Measurements from ENCODE around the gene GMCL2.

The GMCL2 gene

DNA sequence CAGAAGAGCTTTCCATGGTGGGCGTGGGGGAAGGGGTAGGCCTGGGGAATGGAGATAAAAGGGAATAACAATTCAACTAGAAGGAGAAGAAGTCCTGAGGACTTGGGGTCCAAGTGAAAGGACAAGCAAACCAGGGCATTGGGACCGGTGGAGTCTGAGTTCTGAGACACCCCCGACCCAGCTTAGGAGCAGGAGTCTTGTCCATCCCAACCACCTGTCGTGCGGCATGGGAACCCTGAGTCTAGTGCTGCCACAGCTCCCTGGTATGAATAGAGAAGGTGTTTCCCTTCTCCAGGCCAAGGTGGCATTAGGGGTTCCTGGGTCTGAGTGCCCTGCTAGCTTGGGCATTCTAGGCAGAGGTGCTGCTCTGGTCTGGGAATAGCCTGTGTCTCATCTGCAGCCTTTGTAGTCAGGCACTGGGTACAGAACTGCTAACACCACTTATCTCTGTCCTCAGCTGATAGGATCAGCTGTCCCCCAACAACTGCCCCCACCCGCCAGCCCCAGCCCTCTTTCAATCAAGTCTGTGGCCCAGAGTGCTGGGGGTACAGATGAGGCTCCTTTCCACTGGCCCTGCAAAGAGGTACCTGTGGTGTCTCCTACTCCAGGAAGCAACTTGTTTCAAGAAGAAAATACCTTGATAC lies 27.1 kb upstream of the GMCL2 start:
- FAIRE-seq = no peak
- TF ChIP-seq POLR2A (IDR thresholded peaks at IDR 0.05; ENCODE audit: low read depth, low read length) = no peak
- no peak for DNase-seq (ENCODE audit: insufficient read length, low spot score)

DNA sequence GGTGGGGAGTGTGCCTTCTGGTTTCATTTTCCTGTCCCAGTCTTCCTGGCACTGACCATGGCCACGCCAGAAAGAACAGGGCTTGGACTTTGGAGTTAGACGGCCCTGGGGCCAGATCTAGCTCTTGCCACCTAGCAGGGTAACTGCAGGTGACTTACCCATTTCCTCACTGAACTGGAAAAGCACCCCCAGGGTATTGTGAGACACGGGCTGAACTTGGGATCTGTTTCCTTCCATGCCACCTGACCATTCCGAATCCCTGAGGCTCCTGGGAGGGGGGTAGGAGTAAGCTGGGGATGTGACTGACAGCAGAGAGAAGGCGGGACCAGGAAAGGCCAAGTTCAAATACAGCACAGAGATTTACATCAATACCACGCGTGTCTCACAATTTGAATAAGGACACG lies 26.6 kb upstream of the GMCL2 start:
- TF ChIP-seq POLR2A (IDR thresholded peaks at IDR 0.05; ENCODE audit: low read depth, low read length) = no peak
- DNase-seq (ENCODE audit: insufficient read length, low spot score) (no peak), FAIRE-seq (no peak)

DNA sequence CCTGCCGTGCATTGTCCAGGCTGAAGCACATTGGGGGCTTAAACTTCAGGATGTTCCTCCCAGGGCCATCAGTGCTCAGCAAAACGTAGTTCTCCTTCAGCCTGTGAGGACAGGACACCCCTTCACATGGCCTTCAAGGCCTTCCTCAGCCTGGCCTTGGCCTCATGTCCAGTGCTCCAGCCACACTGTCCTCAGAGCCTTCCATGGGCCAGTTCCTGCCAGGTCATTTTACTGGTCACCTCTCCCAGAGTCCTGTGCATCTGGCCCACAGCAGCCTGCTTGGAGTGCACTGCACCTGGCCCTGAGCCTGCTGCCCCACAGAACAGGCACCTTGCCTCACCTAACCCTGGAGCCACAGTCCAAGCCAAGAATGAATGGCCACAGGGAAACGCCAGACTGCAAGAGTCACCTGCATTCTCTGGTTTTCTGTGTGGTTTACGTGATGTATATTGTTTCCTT lies 25.9 kb upstream of the GMCL2 start:
- DNase-seq (ENCODE audit: insufficient read length, low spot score) = no peak
- no peak for TF ChIP-seq POLR2A (IDR thresholded peaks at IDR 0.05; ENCODE audit: low read depth, low read length)
- no peak for FAIRE-seq

DNA sequence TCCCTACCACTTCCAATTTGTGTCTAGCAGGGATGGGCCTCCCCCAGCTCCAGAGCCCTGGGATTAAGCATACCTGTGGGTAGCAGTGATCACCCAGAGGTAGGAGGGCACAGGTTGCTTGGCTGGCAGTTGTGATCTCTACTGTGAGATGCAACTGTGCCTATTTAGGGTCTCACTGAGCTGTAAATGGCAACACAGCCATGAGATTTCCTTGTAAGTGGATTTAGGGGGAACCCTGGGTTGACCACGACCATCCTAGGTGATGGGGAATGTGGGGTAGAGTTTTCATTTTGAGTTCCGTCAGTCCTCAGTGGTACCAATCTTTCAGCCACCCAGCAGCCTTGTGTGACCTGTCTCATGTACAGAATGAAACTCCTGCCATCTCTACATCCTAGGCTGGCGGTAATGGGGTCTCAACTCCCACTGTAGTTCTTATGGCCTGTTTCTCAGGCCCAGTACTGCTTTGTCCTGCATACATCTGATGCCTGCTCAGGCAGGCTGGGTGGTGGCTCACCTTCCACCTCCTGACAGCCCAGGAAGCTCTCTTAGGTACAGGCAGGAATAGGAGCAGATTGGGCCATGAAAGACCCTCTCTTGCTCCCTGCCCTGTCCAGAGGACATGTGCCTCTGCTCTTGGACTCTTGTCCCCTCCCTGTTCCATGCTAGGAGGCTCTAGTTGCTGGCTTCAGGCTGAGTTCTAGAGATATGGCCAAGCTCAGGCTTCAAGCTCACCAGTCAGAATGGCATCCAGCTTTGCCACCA lies 25.3 kb upstream of the GMCL2 start:
- no peak for DNase-seq (ENCODE audit: insufficient read length, low spot score)
- no peak for FAIRE-seq
- no peak for TF ChIP-seq POLR2A (IDR thresholded peaks at IDR 0.05; ENCODE audit: low read depth, low read length)

DNA sequence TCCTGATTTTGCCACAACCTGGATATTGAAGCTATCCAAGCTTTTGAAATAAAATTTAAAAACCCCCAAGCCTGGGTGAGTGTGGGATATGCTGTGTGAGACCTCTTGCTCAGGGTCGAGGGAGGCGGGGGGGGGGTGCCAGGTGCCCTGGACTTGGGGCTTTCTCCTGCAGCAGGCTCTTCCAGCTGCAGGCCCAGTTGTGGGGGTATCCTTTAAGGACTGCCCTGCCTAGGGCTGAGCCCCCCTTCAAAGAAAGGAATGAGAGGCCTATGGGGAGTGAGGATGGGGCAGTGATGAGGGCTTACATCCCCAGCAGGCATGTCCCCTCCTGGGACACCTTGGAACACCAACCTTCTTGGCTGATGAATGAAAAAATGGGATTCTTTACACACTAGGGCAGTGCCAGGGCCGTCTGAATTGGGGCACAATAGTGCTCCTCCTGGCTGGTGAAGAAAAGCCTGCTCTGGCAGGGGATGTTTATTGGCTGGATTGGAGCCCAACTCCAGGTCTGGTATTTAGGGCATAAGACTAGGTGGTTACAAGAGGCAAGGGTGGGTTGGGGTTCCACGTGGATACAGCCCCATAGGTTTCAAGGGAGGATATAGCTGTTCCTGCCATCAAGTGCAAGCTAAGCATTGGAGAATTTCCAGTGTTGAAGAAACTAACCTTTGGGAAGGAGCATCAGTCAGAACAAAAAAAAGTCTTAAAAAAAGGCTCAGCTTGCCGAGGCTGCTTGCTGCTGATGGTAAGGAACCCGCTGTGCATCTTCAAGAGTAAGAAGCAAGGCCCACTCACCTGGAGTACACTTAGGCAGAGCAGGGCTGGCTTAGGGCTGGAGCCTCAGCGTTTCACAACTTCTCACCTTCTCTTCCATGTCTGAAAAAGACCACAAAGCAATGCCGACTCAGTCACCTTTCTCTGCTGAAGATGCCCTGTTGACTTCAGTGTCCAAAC lies 24.2 kb upstream of the GMCL2 start:
- no peak for TF ChIP-seq POLR2A (IDR thresholded peaks at IDR 0.05; ENCODE audit: low read depth, low read length)
- DNase-seq (ENCODE audit: insufficient read length, low spot score) = no peak
- FAIRE-seq = no peak

DNA sequence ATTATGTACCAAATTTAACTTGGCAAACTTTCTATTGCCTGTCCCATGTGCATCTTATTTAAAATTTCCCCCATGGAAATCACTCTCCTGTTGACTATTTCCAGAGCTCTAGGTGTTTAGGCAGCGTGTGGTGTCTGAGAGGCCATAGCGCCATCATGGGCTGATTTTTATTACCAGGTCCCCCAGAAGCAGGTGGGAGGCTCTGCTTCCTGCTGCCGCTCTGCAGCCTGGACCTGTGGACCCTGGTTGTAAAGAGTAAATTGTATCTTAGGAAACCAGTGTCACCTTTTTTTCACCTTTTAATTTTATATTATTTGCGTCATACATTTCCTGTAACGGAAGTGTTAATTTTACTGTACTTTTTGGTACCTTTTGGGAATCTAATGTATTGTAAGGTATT lies 23.5 kb upstream of the GMCL2 start:
- DNase-seq (ENCODE audit: insufficient read length, low spot score) (no peak), FAIRE-seq (no peak)
- TF ChIP-seq POLR2A (IDR thresholded peaks at IDR 0.05; ENCODE audit: low read depth, low read length) = no peak

DNA sequence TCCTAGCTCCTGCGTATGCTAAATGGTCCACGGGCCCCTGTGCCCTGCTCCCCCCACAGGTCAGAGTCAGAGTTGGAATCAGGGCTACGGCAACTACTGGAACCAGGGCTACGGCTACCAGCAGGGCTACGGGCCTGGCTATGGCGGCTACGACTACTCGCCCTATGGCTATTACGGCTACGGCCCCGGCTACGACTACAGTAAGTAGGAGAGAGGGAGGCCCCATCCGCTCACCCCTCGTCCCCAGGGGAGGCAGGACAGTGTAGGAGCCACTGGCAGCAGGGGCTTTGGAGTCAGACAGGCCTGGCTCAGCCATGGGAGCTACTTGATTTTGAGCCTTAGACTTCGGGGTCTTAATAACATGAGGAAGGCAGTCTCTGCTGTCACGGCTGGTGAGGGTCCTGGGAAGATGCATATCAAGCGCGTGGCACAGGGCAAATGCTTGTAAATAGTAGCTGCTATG lies 22.9 kb upstream of the GMCL2 start:
- FAIRE-seq = no peak
- TF ChIP-seq POLR2A (IDR thresholded peaks at IDR 0.05; ENCODE audit: low read depth, low read length) = no peak
- DNase-seq (ENCODE audit: insufficient read length, low spot score) = no peak

DNA sequence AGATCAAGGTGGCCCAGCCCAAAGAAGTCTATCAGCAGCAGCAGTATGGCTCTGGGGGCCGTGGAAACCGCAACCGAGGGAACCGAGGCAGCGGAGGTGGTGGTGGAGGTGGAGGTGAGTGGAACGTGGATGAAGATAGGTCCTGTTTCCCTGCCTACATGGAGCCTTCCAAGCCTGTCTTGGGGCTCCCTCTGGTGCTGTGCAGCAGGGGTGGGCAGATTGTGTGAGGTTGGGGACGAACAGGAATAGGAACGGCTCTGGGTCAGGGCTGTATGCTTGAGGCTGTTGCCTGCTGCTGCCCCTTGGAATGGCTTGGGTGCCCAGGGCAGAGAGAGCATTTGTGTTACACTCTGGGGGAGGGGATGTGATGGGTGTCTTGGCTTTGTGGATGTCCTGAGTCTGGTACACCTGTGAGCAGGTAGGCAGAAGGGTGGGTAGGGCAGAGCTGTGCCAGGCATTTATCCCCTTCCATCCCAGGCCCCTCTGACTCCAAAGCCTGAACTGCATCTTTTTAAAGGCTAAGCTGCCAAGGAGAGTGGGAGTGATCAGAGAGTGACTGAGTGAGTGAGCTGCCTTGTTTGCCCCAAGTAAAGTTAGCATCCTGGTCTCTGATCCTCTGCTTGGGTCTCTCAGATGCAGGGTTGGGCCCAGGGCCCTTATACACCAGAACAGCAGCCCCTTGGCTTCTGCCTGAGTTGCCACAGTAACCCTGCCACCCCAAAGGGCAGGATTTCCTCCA lies 22.3 kb upstream of the GMCL2 start:
- no peak for DNase-seq (ENCODE audit: insufficient read length, low spot score)
- no peak for TF ChIP-seq POLR2A (IDR thresholded peaks at IDR 0.05; ENCODE audit: low read depth, low read length)
- no peak for FAIRE-seq

DNA sequence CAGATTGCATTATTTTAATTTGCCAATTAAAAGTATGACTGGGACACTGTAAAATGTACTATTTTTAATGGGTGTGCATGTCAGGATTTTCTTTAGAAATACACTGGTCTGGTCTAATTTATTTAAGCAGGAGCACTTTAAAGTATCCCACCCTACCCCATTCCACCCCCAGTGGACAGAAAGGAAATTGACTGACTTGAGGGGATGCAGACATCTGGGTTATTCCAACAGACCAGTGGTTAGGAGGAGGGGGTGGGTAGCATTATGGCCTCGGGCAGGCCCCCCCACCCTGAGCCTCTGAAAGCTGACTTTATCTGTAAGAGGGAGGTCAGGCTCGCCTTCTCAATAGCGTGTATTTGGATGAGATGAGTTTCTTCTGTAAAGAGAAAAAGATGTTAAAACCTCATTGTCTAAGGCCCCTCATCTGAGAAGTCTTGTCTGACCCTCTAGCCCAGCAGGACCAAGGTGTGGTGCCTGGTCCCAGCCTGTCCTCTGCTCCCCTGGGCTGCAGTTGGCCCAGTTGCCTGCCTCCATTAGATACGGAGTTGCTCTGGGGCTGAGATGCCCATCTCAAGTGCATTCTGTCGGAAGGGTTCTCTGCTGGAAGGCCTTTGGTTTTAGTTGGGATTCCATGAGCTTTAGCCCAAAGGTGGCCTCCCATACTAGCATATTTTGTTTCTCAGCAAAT lies 21.5 kb upstream of the GMCL2 start:
- DNase-seq (ENCODE audit: insufficient read length, low spot score) = no peak
- FAIRE-seq = no peak
- TF ChIP-seq POLR2A (IDR thresholded peaks at IDR 0.05; ENCODE audit: low read depth, low read length) = no peak

DNA sequence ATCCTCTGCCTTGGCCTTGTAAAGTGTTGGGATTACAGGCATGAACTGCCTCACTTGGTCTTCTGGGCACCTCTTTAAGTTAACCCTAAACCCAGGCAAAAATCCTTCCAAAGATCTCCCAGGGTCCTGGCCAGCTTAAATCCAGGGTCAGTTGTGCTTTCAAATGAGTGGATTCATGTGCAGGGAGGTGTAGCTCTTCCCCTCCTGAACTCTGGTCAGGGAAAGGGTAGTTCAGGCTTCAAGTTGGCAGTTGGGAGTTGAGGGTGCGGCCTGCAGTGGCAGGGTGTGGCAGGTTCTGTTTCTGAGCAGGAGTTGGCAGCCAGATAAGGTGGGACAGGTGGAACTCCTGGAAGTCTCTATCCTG lies 20.7 kb upstream of the GMCL2 start:
- FAIRE-seq = no peak

DNA sequence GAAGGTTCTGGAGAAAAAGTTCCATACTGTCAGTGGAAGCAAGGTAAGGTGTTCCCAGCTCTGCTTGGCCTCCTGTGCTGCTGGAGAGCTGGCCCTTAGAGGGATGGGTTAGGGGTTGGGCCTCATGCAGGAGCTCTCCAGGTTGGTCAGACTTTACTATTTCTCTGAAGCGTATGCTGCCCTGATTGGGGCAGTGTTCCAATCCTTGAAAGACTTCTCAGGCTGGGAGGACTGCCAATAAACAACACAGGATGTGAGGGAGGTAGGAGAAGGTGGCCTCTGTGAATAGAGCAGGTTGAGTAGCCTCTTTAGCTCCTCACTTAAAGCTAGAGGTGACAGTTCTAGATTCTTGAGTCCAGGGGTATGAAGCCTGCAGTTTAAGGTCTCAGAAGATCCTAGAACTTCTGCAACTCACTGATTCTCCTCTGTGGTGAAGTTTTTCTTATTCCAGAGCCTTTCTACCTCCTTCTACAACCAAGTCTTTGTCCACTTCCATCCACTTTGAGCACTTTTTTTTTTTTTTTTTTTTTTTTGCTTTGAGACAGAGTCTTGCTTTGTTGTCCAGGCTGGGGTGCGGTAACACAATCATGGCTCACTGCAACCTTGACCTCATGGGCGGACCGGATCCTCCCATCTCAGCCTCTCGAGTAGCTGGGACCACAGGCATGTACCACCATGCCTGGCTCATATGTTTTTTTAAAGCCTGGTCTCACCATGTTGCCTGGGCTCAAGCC lies 20.2 kb upstream of the GMCL2 start:
- no peak for FAIRE-seq
- DNase-seq (ENCODE audit: insufficient read length, low spot score) = peak; percentile 38
- TF ChIP-seq POLR2A (IDR thresholded peaks at IDR 0.05; ENCODE audit: low read depth, low read length) = no peak

More for the DNA sequence above, 20.7 kb upstream of the GMCL2 start:
- no peak for DNase-seq (ENCODE audit: insufficient read length, low spot score)
- TF ChIP-seq POLR2A (IDR thresholded peaks at IDR 0.05; ENCODE audit: low read depth, low read length) = no peak
